DOHH2 (cell line): ENCODE results near the gene GPR132.

ENCODE experiments used
- H3F3A ChIP-seq: fragments of 200-600 bp; sonication (generic), shearing (Covaris generic); 2 replicates; pipeline ENCODE4 v1.6.0; 2016; ENCODE audit warnings: antibody characterized with exemption, mild to moderate bottlenecking; ENCODE audit not compliant: control insufficient read depth, insufficient read depth
- H3K27ac ChIP-seq: fragments of 200-600 bp; sonication (generic); 2 replicates; pipeline ENCODE4 v1.5.1; 2014; ENCODE audit warnings: low read depth, mild to moderate bottlenecking, low read length, moderate library complexity
- H3K27me3 ChIP-seq: fragments of 200-600 bp; sonication (generic); 2 replicates; pipeline ENCODE4 v1.6.1; 2014; ENCODE audit warnings: mild to moderate bottlenecking, low read length, mixed read lengths; ENCODE audit not compliant: control insufficient read depth
- H3K36me3 ChIP-seq: fragments of 200-600 bp; sonication (generic); 2 replicates; pipeline ENCODE4 v1.6.1; 2014; ENCODE audit warnings: mild to moderate bottlenecking, low read length, moderate library complexity, mixed read lengths; ENCODE audit not compliant: control insufficient read depth
- H3K4me1 ChIP-seq: fragments of 200-600 bp; sonication (generic); 2 replicates; pipeline ENCODE4 v1.6.1; 2014; ENCODE audit warnings: mild to moderate bottlenecking, low read length, mixed read lengths; ENCODE audit not compliant: control insufficient read depth
- H3K4me2 ChIP-seq: fragments of 200-600 bp; sonication (generic); 2 replicates; pipeline ENCODE4 v1.6.0; 2014; ENCODE audit warnings: mild to moderate bottlenecking, low read length, moderate library complexity
- H3K4me3 ChIP-seq: fragments of 200-600 bp; sonication (generic); 2 replicates; pipeline ENCODE4 v1.5.1; 2014; ENCODE audit warnings: mild to moderate bottlenecking, low read length, mixed read lengths
- H3K79me2 ChIP-seq: fragments of 200-600 bp; sonication (generic); 2 replicates; pipeline ENCODE4 v1.6.1; 2014; ENCODE audit warnings: mild to moderate bottlenecking, low read length, mixed read lengths; ENCODE audit not compliant: control insufficient read depth
- H3K9me2 ChIP-seq: fragments of 200-600 bp; sonication (generic); replicated peaks from 2 replicates; pipeline ENCODE4 v1.6.1; 2014; ENCODE audit warnings: mild to moderate bottlenecking, low read length, mixed read lengths; ENCODE audit not compliant: control insufficient read depth
- H3K9me3 ChIP-seq: fragments of 200-600 bp; sonication (generic); 2 replicates; pipeline ENCODE4 v1.6.1; 2014; ENCODE audit warnings: antibody characterized with exemption, low read length, mixed read lengths; ENCODE audit not compliant: control insufficient read depth, insufficient read depth
- H4K20me1 ChIP-seq: fragments of 200-600 bp; sonication (generic); 2 replicates; pipeline ENCODE4 v1.6.0; 2014; ENCODE audit warnings: low read depth, mild to moderate bottlenecking, antibody characterized with exemption, low read length, moderate library complexity; ENCODE audit not compliant: control insufficient read depth, insufficient read depth
- EZH2phosphoT487 ChIP-seq: fragments of 200-600 bp; sonication (generic); IDR thresholded peaks from 2 replicates; pipeline ENCODE4 v1.6.1; 2017; ENCODE audit warnings: borderline replicate concordance, mild to moderate bottlenecking, antibody characterized with exemption, low read length, moderate library complexity, mixed read lengths
- TF ChIP-seq, protein P1 (sequence below): fragments of 200-600 bp; sonication (generic); IDR thresholded peaks from one replicate; pipeline ENCODE4 v1.5.1; 2014; ENCODE audit warnings: antibody characterized with exemption, mild to moderate bottlenecking, low read depth, low read length; ENCODE audit not compliant: poor library complexity, severe bottlenecking

Gene GPR132

DNA sequence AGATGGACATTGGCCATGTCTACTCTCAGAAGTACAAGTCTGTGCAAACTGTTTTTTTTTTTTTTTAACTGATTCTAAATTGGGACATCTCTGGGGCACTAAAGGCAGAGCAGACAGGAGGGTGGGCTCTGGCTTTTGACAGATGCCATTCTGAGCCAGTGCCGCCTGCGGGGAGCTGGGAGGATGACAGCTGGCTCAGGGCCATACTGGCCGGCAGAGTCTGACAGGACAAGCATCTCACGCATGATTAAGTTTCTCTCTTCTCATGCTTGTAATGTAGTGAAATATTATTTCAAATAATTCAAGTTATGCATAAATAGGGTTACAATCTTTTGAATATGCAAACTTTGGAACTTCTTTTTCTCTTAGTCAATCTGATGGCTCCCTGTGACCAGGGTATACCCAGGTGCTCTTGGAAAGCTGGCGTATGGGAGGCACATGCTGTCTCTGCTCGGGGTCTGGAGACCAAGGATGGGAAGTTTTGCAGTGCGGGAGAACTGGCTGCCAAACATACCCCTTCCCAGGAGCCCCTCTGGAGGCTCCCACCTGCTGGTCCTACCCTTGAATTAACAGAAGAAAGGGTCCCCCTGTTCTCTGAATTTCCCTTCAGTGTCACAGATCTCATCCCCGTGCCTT lies 52.0 kb downstream of the GPR132 start:
- Histone ChIP-seq H3K4me3 (no peak overlapping the region), H3K36me3 (peaks cover 95% of the 10 kb centered on the region), H3K79me2 (peaks cover 93% of the 10 kb centered on the region), H3F3A (no peaks in the 10 kb centered on the region), H3K27me3 (no peaks in the 10 kb centered on the region), H3K4me1 (peaks cover 46% of the 10 kb centered on the region), H3K9me2 (no peaks in the 10 kb centered on the region), H3K9me3 (no peaks in the 10 kb centered on the region), H3K4me2 (no peak overlapping the region), H4K20me1 (peaks cover 67% of the 10 kb centered on the region), H3K27ac (no peak overlapping the region)
- TF ChIP-seq EZH2phosphoT487: no peak

DNA sequence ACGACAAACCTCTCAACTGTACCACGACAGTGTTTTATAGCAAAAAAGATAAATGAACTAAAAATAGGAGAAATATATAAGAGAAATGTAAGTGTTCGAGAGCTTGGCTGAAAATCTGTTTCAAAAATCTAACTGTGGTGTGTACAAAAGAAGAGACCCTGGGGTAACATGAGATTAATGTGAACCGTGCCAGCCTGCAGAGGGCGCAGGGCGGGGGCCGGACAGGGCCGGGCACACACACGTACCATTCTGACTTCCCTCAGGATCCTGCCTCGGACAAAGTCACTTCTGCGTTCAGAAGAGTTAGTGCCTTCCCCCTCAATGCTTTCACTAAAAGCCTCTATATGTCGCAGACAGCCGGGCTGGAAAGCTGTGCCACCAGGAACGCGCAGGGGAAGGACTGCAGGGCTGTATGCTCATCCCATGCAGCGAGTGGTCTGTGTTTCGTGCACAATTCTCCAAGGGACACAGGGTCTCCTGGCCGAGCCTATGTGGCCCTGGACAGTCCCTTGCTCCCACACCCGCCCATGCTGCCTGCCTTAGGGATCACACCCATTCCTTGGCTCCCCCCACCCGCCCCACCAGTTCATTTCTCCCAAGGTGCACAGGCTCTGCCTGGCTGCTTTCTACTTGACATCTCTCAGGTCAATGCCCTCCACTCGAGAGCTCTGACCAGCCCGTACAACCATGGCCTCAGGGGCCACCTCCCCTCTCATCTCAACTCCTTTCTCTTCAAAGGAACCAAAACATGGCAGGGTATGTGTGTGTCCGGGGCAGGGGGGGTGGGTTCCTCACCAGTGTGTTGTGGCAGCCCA lies 52.9 kb downstream of the GPR132 start:
- peaks cover 95% of the 10 kb centered on the region for H3K36me3 ChIP-seq
- no peaks in the 10 kb centered on the region for H3K9me3 ChIP-seq
- no peaks in the 10 kb centered on the region for H3F3A ChIP-seq
- no peak for TF ChIP-seq EZH2phosphoT487
- TF ChIP-seq, protein P1, sequence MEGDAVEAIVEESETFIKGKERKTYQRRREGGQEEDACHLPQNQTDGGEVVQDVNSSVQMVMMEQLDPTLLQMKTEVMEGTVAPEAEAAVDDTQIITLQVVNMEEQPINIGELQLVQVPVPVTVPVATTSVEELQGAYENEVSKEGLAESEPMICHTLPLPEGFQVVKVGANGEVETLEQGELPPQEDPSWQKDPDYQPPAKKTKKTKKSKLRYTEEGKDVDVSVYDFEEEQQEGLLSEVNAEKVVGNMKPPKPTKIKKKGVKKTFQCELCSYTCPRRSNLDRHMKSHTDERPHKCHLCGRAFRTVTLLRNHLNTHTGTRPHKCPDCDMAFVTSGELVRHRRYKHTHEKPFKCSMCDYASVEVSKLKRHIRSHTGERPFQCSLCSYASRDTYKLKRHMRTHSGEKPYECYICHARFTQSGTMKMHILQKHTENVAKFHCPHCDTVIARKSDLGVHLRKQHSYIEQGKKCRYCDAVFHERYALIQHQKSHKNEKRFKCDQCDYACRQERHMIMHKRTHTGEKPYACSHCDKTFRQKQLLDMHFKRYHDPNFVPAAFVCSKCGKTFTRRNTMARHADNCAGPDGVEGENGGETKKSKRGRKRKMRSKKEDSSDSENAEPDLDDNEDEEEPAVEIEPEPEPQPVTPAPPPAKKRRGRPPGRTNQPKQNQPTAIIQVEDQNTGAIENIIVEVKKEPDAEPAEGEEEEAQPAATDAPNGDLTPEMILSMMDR: peak; percentile 36
- H3K4me1 ChIP-seq: peaks cover 38% of the 10 kb centered on the region
- peaks cover 89% of the 10 kb centered on the region for H3K79me2 ChIP-seq
- H4K20me1 ChIP-seq: peaks cover 61% of the 10 kb centered on the region
- no peak overlapping the region for H3K27ac ChIP-seq
- no peak overlapping the region for H3K4me2 ChIP-seq
- no peaks in the 10 kb centered on the region for H3K27me3 ChIP-seq
- H3K9me2 ChIP-seq: no peaks in the 10 kb centered on the region
- H3K4me3 ChIP-seq: no peak overlapping the region

DNA sequence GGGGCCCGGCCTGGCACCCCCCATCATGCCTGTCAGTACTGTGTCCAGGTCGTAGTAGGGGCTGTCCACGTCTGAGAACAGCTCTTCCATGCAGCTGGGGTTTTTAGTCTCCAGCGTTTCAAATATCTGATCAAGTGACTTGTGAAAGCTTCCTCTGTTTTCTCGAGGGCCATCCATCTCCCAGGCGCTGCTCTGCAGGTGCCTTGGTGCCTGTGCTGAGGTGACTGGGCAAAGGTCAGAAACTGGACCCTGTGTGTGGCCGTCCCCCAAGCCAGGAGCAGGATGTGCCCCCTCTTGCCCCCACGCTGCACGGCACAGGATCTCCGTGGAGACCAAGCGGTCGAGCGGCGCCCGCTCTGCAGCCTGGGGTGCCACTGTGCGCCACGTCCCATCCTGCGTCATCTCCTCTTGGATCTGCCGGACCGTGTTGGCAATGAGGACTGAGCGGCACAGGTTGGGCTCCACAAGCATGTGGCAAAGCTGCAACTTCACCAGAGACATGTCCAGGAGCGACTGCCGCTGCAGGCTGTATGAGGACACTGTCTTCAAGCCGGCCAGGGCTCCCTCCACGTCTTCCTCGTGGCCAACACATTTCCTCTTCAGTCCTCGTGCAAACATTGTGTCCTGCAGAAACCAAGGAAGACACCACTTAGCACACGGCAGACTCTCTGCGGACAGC lies 53.8 kb downstream of the GPR132 start:
- H3K4me2 ChIP-seq: no peak overlapping the region
- no peak for TF ChIP-seq EZH2phosphoT487
- TF ChIP-seq, protein P1: no peak

More for the DNA sequence above, 53.8 kb downstream of the GPR132 start:
- Histone ChIP-seq H3K27me3 (no peaks in the 10 kb centered on the region), H3K27ac (no peak overlapping the region), H3K9me2 (no peaks in the 10 kb centered on the region), H3K9me3 (no peaks in the 10 kb centered on the region), H3K36me3 (peaks cover 95% of the 10 kb centered on the region), H4K20me1 (peaks cover 54% of the 10 kb centered on the region), H3K4me3 (no peak overlapping the region), H3K79me2 (peaks cover 87% of the 10 kb centered on the region), H3K4me1 (peaks cover 31% of the 10 kb centered on the region), H3F3A (no peaks in the 10 kb centered on the region)
